GM21381 (cell line): ENCODE results near the gene RASSF3.
A peak's percentile ranks its signal among the peaks of the same experiment; 100 is the strongest.

Experiments used
- ATAC-seq: cut with Tn5 transposase; IDR thresholded peaks from one replicate; pipeline ENCODE4 v1.9.1; 2021; ENCODE audit warnings: mild to moderate bottlenecking, moderate library complexity; ENCODE audit not compliant: unreplicated experiment

The RASSF3 gene

GRCh38 chr12:64667793-64668192 lies 57.5 kb downstream of the RASSF3 start:
- ATAC-seq: no peak

- ATAC-seq: peak; percentile 75
Observed at GRCh38 chr12:64669270-64669842, 59.1 kb downstream of the RASSF3 start.

- no peak for ATAC-seq
Observed at GRCh38 chr12:64670019-64670418, 59.7 kb downstream of the RASSF3 start.

- ATAC-seq: no peak
Observed at GRCh38 chr12:64670919-64671639, 60.8 kb downstream of the RASSF3 start.

GRCh38 chr12:64671681-64672080 lies 61.4 kb downstream of the RASSF3 start:
- ATAC-seq: no peak

GRCh38 chr12:64672925-64673409 lies 62.7 kb downstream of the RASSF3 start:
- no peak for ATAC-seq

GRCh38 chr12:64673490-64674169 lies 63.3 kb downstream of the RASSF3 start:
- ATAC-seq: no peak

GRCh38 chr12:64674367-64674922 lies 64.2 kb downstream of the RASSF3 start:
- no peak for ATAC-seq

- ATAC-seq: no peak
Observed at GRCh38 chr12:64675795-64676194, 65.5 kb downstream of the RASSF3 start.

GRCh38 chr12:64678248-64678647 lies 68.0 kb downstream of the RASSF3 start:
- no peak for ATAC-seq

GRCh38 chr12:64678835-64679234 lies 68.5 kb downstream of the RASSF3 start:
- ATAC-seq: no peak

- ATAC-seq: no peak
Observed at GRCh38 chr12:64679487-64680001, 69.2 kb downstream of the RASSF3 start.

- ATAC-seq: no peak
Observed at GRCh38 chr12:64680235-64680634, 69.9 kb downstream of the RASSF3 start.

GRCh38 chr12:64681200-64682052 lies 71.1 kb downstream of the RASSF3 start:
- peak; percentile 34 for ATAC-seq

GRCh38 chr12:64682572-64683277 lies 72.4 kb downstream of the RASSF3 start:
- ATAC-seq: no peak

GRCh38 chr12:64683816-64684543 lies 73.7 kb downstream of the RASSF3 start:
- no peak for ATAC-seq

- no peak for ATAC-seq
Observed at GRCh38 chr12:64685050-64685449, 74.8 kb downstream of the RASSF3 start.

- no peak for ATAC-seq
Observed at GRCh38 chr12:64685605-64686004, 75.3 kb downstream of the RASSF3 start.

- no peak for ATAC-seq
Observed at GRCh38 chr12:64687816-64688215, 77.5 kb downstream of the RASSF3 start.
